ENCODE data around the gene TMEM131.

TMEM131 gene

GRCh38 chr2:98028101-98028561, 32.4 kb upstream of the TMEM131 start:
- no peak overlapping the region for H2AFZ ChIP-seq (ENCODE audit: low read depth, low read length)
- no peaks in the 10 kb centered on the region for H3K4me1 ChIP-seq (ENCODE audit: control insufficient read depth, insufficient read depth, low read depth, low read length)
- no peak overlapping the region for H3K23ac ChIP-seq (ENCODE audit: low read length in 2 of 2)
- H3K4me2 ChIP-seq (ENCODE audit: low read length, poor library complexity, severe bottlenecking), result no peak overlapping the region
- no peak overlapping the region for H3K18ac ChIP-seq (ENCODE audit: low read depth in 1 of 2, low read length in 2 of 2)
- no peaks in the 10 kb centered on the region for H3K79me1 ChIP-seq (replicated peaks; ENCODE audit: low read length, poor library complexity, severe bottlenecking)
- H3K4ac ChIP-seq (ENCODE audit: low read depth in 1 of 2, low read length in 2 of 2), result no peak overlapping the region
- H2BK12ac ChIP-seq (ENCODE audit: low read length in 2 of 2), result no peak overlapping the region
- no peak overlapping the region for H2BK15ac ChIP-seq (ENCODE audit: low read depth, poor library complexity, severe bottlenecking)
- H3K27ac ChIP-seq (ENCODE audit: low read length, poor library complexity, severe bottlenecking), result no peak overlapping the region
- no peaks in the 10 kb centered on the region for H3K9me3 ChIP-seq (ENCODE audit: control insufficient read depth, low read length)
- no peak overlapping the region for H2AK5ac ChIP-seq (ENCODE audit: low read length, severe bottlenecking)
- no peak overlapping the region for H4K8ac ChIP-seq (ENCODE audit: low read length)
- no peak overlapping the region for H4K91ac ChIP-seq (ENCODE audit: low read length)
- no peak overlapping the region for H3K14ac ChIP-seq (ENCODE audit: low read length in 2 of 2)
- peak; percentile 9 for DNase-seq
- no peak overlapping the region for H2BK5ac ChIP-seq (ENCODE audit: low read depth, low read length, poor library complexity, severe bottlenecking)
- 63% methylated on average over 4 of the region's 4 CpGs for whole genome bisulfite sequencing
- no peaks in the 10 kb centered on the region for H3K36me3 ChIP-seq (ENCODE audit: control insufficient read depth in 1 of 2, insufficient read depth in 2 of 2, low read depth in 1 of 2, low read length in 2 of 2)
- no peak overlapping the region for H3K4me3 ChIP-seq (ENCODE audit: insufficient read depth in 1 of 2, low read depth in 1 of 2, low read length in 2 of 2)
- no peak overlapping the region for H2BK120ac ChIP-seq (ENCODE audit: low read depth, low read length)
- peaks cover 0 to 15% of the 10 kb centered on the region in 2 experiments for H3K27me3 ChIP-seq (ENCODE audit: control insufficient read depth in 1 of 2, insufficient read depth in 1 of 2, low read length in 2 of 2)
- no peak overlapping the region for H3K9ac ChIP-seq (ENCODE audit: low read length)

- H3K18ac ChIP-seq (ENCODE audit: low read depth in 1 of 2, low read length in 2 of 2), result no peak overlapping the region
- H2BK5ac ChIP-seq (ENCODE audit: low read depth, low read length, poor library complexity, severe bottlenecking), result no peak overlapping the region
- 88% methylated on average over 3 of the region's 3 CpGs for WGBS
- H3K27ac ChIP-seq (ENCODE audit: low read length, poor library complexity, severe bottlenecking), result no peak overlapping the region
- no peak overlapping the region for H3K4me3 ChIP-seq (ENCODE audit: insufficient read depth in 1 of 2, low read depth in 1 of 2, low read length in 2 of 2)
- H2AK5ac ChIP-seq (ENCODE audit: low read length, severe bottlenecking), result no peak overlapping the region
- no peaks in the 10 kb centered on the region for H3K79me1 ChIP-seq (replicated peaks; ENCODE audit: low read length, poor library complexity, severe bottlenecking)
- H3K23ac ChIP-seq (ENCODE audit: low read length in 2 of 2), result no peak overlapping the region
- H2AFZ ChIP-seq (ENCODE audit: low read depth, low read length), result no peak overlapping the region
- H3K36me3 ChIP-seq (ENCODE audit: control insufficient read depth in 1 of 2, insufficient read depth in 2 of 2, low read depth in 1 of 2, low read length in 2 of 2), result no peaks in the 10 kb centered on the region
- H2BK120ac ChIP-seq (ENCODE audit: low read depth, low read length), result no peak overlapping the region
- H3K4ac ChIP-seq (ENCODE audit: low read depth in 1 of 2, low read length in 2 of 2), result no peak overlapping the region
- H2BK15ac ChIP-seq (ENCODE audit: low read depth, poor library complexity, severe bottlenecking), result no peak overlapping the region
- H3K4me1 ChIP-seq (ENCODE audit: control insufficient read depth, insufficient read depth, low read depth, low read length), result no peaks in the 10 kb centered on the region
- peaks cover 0 to 15% of the 10 kb centered on the region in 2 experiments for H3K27me3 ChIP-seq (ENCODE audit: control insufficient read depth in 1 of 2, insufficient read depth in 1 of 2, low read length in 2 of 2)
- no peak overlapping the region for H4K91ac ChIP-seq (ENCODE audit: low read length)
- H3K14ac ChIP-seq (ENCODE audit: low read length in 2 of 2), result no peak overlapping the region
- no peak overlapping the region for H3K4me2 ChIP-seq (ENCODE audit: low read length, poor library complexity, severe bottlenecking)
- H2BK12ac ChIP-seq (ENCODE audit: low read length in 2 of 2), result no peak overlapping the region
- H4K8ac ChIP-seq (ENCODE audit: low read length), result no peak overlapping the region
- no peak overlapping the region for H3K9ac ChIP-seq (ENCODE audit: low read length)
- no peaks in the 10 kb centered on the region for H3K9me3 ChIP-seq (ENCODE audit: control insufficient read depth, low read length)
- DNase-seq, result no peak
Observed at GRCh38 chr2:98027538-98027937, 31.8 kb upstream of the TMEM131 start.

- no peak overlapping the region for H3K4ac ChIP-seq (ENCODE audit: low read depth in 1 of 2, low read length in 2 of 2)
Observed at GRCh38 chr2:98026927-98027522, 31.3 kb upstream of the TMEM131 start.

GRCh38 chr2:98026292-98026691, 30.5 kb upstream of the TMEM131 start:
- H2BK12ac ChIP-seq (ENCODE audit: low read length in 2 of 2), result no peak overlapping the region
- peaks cover 3 to 12% of the 10 kb centered on the region in 2 experiments for H3K27me3 ChIP-seq (ENCODE audit: control insufficient read depth in 1 of 2, insufficient read depth in 1 of 2, low read length in 2 of 2)
- no peak overlapping the region for H3K27ac ChIP-seq (ENCODE audit: low read length, poor library complexity, severe bottlenecking)
- peak overlapping the region; percentile 13 for H3K9ac ChIP-seq (ENCODE audit: low read length)
- H3K4me3 ChIP-seq (ENCODE audit: insufficient read depth in 1 of 2, low read depth in 1 of 2, low read length in 2 of 2), result peak overlapping the region in 1 of 2 experiments; percentile 40
- H2BK5ac ChIP-seq (ENCODE audit: low read depth, low read length, poor library complexity, severe bottlenecking), result no peak overlapping the region
- H4K8ac ChIP-seq (ENCODE audit: low read length), result no peak overlapping the region
- H2AFZ ChIP-seq (ENCODE audit: low read depth, low read length), result no peak overlapping the region
- no peak overlapping the region for H2AK5ac ChIP-seq (ENCODE audit: low read length, severe bottlenecking)
- H3K4me2 ChIP-seq (ENCODE audit: low read length, poor library complexity, severe bottlenecking), result no peak overlapping the region
- H3K14ac ChIP-seq (ENCODE audit: low read length in 2 of 2), result no peak overlapping the region
- WGBS, result 84% methylated on average over 5 of the region's 5 CpGs
- no peak overlapping the region for H2BK120ac ChIP-seq (ENCODE audit: low read depth, low read length)
- no peaks in the 10 kb centered on the region for H3K4me1 ChIP-seq (ENCODE audit: control insufficient read depth, insufficient read depth, low read depth, low read length)
- DNase-seq, result peak; percentile 9
- no peak overlapping the region for H3K4ac ChIP-seq (ENCODE audit: low read depth in 1 of 2, low read length in 2 of 2)
- H3K23ac ChIP-seq (ENCODE audit: low read length in 2 of 2), result no peak overlapping the region
- H3K79me1 ChIP-seq (replicated peaks; ENCODE audit: low read length, poor library complexity, severe bottlenecking), result no peaks in the 10 kb centered on the region
- H3K9me3 ChIP-seq (ENCODE audit: control insufficient read depth, low read length), result no peaks in the 10 kb centered on the region
- no peaks in the 10 kb centered on the region for H3K36me3 ChIP-seq (ENCODE audit: control insufficient read depth in 1 of 2, insufficient read depth in 2 of 2, low read depth in 1 of 2, low read length in 2 of 2)
- no peak overlapping the region for H2BK15ac ChIP-seq (ENCODE audit: low read depth, poor library complexity, severe bottlenecking)
- H3K18ac ChIP-seq (ENCODE audit: low read depth in 1 of 2, low read length in 2 of 2), result no peak overlapping the region
- no peak overlapping the region for H4K91ac ChIP-seq (ENCODE audit: low read length)

More at GRCh38 chr2:98026927-98027522, 31.3 kb upstream of the TMEM131 start:
- H2BK15ac ChIP-seq (ENCODE audit: low read depth, poor library complexity, severe bottlenecking), result no peak overlapping the region
- no peak overlapping the region for H3K9ac ChIP-seq (ENCODE audit: low read length)
- H3K27me3 ChIP-seq (ENCODE audit: control insufficient read depth in 1 of 2, insufficient read depth in 1 of 2, low read length in 2 of 2), result peaks cover 0 to 15% of the 10 kb centered on the region in 2 experiments
- H4K91ac ChIP-seq (ENCODE audit: low read length), result no peak overlapping the region
- no peak overlapping the region for H3K27ac ChIP-seq (ENCODE audit: low read length, poor library complexity, severe bottlenecking)
- 100% methylated on average over 1 of the region's 2 CpGs for WGBS
- no peak overlapping the region for H3K4me2 ChIP-seq (ENCODE audit: low read length, poor library complexity, severe bottlenecking)
- no peak overlapping the region for H2BK5ac ChIP-seq (ENCODE audit: low read depth, low read length, poor library complexity, severe bottlenecking)
- no peaks in the 10 kb centered on the region for H3K36me3 ChIP-seq (ENCODE audit: control insufficient read depth in 1 of 2, insufficient read depth in 2 of 2, low read depth in 1 of 2, low read length in 2 of 2)
- no peak overlapping the region for H2AK5ac ChIP-seq (ENCODE audit: low read length, severe bottlenecking)
- H3K14ac ChIP-seq (ENCODE audit: low read length in 2 of 2), result no peak overlapping the region
- no peaks in the 10 kb centered on the region for H3K9me3 ChIP-seq (ENCODE audit: control insufficient read depth, low read length)
- no peaks in the 10 kb centered on the region for H3K4me1 ChIP-seq (ENCODE audit: control insufficient read depth, insufficient read depth, low read depth, low read length)
- no peak overlapping the region for H2BK120ac ChIP-seq (ENCODE audit: low read depth, low read length)
- H3K79me1 ChIP-seq (replicated peaks; ENCODE audit: low read length, poor library complexity, severe bottlenecking), result no peaks in the 10 kb centered on the region
- no peak for DNase-seq
- H4K8ac ChIP-seq (ENCODE audit: low read length), result no peak overlapping the region
- no peak overlapping the region for H2AFZ ChIP-seq (ENCODE audit: low read depth, low read length)
- H3K18ac ChIP-seq (ENCODE audit: low read depth in 1 of 2, low read length in 2 of 2), result no peak overlapping the region
- no peak overlapping the region for H2BK12ac ChIP-seq (ENCODE audit: low read length in 2 of 2)
- H3K23ac ChIP-seq (ENCODE audit: low read length in 2 of 2), result no peak overlapping the region
- H3K4me3 ChIP-seq (ENCODE audit: insufficient read depth in 1 of 2, low read depth in 1 of 2, low read length in 2 of 2), result no peak overlapping the region
